Stomach (tissue), 9 donors: ENCODE data around the gene ZFP36. TPM values are rescaled to one million over a fixed set of nuclear protein-coding genes. Genes with fewer than 3 reads are reported as not detected.

Experiments used
- DNase-seq, 2 donors: peaks; one replicate each; pipeline versions ENCODE4 v3.0.0 to v3.0.0-alpha.2; 2013 to 2019
- H3K27ac ChIP-seq, 5 donors: fragments of 200-600 bp in 4 of 5; sonication (generic) in 4 of 5; one replicate each; pipeline ENCODE4 v1.5.1; 2013 to 2019; ENCODE audit warnings: mild to moderate bottlenecking in 1 of 5, moderate library complexity in 1 of 5
- H3K27me3 ChIP-seq, 3 donors: fragments of 200-600 bp; sonication (generic); one replicate each; pipeline ENCODE4 v1.5.1; 2017 to 2019; ENCODE audit warnings: mixed run types in 1 of 3
- H3K36me3 ChIP-seq, 4 donors: fragments of 200-600 bp; sonication (generic); 1 replicate in 3 of 4; 2 replicates in 1 of 4; pipeline ENCODE4 v1.5.1; 2016 to 2019
- H3K4me1 ChIP-seq, 4 donors: fragments of 200-600 bp; sonication (generic); one replicate each; pipeline ENCODE4 v1.5.1; 2016 to 2019
- H3K4me3 ChIP-seq, 4 donors: fragments of 200-600 bp; sonication (generic) in 3 of 4; one replicate each; pipeline ENCODE4 v1.5.1; 2016 to 2019; ENCODE audit warnings: mild to moderate bottlenecking in 1 of 4
- H3K9me3 ChIP-seq, 4 donors: fragments of 200-600 bp; sonication (generic); one replicate each; pipeline ENCODE4 v1.5.1; 2016 to 2019
- EP300 ChIP-seq: sonication (generic); formaldehyde crosslinking; IDR thresholded peaks from one replicate; pipeline ENCODE4 v1.6.1; 2017; ENCODE audit warnings: antibody characterized with exemption
- POLR2A ChIP-seq, 4 donors: fragments of 450-650 bp; IDR thresholded peaks; one replicate each; pipeline ENCODE4 v1.6.1; 2016; ENCODE audit warnings: antibody characterized with exemption in 4 of 4, control low read depth in 2 of 4, mild to moderate bottlenecking in 1 of 4, moderate library complexity in 1 of 4
- POLR2AphosphoS5 ChIP-seq, 3 donors: sonication (generic); formaldehyde crosslinking; IDR thresholded peaks; one replicate each; pipeline ENCODE4 v1.6.1; 2016; ENCODE audit warnings: antibody characterized with exemption in 3 of 3
- WGBS, 5 donors: extraction: QIAGEN DNeasy Blood & Tissue Kit in 3 of 5; methylation state at CpG; one replicate each; pipeline versions ENCODE4 v1.1.5 to v1.1.7; 2013 to 2018; 5-methylcytosine and 5-hydroxymethylcytosine counted together
- intact Hi-C: fragments of 100-400 bp; cut with DNase I; formaldehyde crosslinking; loops from one replicate; pipeline ENCODE4 v1.15.1; 2023; ENCODE audit warnings: low total_unique reads
- polyA plus RNA-seq, 3 donors: library from polyadenylated mRNA; stranded (reverse); fragments of 200-250 nt; gene quantifications; one replicate each; pipeline ENCODE4 v1.2.3, GENCODE V29; 2013
- total RNA-seq, 5 donors: library from RNA; depleted of rRNA; stranded (reverse); fragments of >200 nt; gene quantifications; one replicate each; pipeline versions ENCODE4 v1.1.0 to v1.2.3, GENCODE V29; 2014 to 2016
- TF ChIP-seq, protein P1 (sequence below), 7 experiments: fragments of 450-650 bp in 4 of 7; fragments of 200-600 bp in 3 of 7; sonication (generic) in 3 of 7; IDR thresholded peaks; one replicate each; pipeline ENCODE4 v1.5.1; 2016 to 2019; ENCODE audit warnings: antibody characterized with exemption in 7 of 7, control low read depth in 2 of 7, mild to moderate bottlenecking in 1 of 7
- donor health status: healthy with polysubstance abuse.
- donor health status: Bipolar disorder and iron deficiency.
- donor health status: healthy.

Gene ZFP36
- total and polyA plus RNA-seq, 8 donors: 26.1 to 1,667 (median 175) TPM

DNA sequence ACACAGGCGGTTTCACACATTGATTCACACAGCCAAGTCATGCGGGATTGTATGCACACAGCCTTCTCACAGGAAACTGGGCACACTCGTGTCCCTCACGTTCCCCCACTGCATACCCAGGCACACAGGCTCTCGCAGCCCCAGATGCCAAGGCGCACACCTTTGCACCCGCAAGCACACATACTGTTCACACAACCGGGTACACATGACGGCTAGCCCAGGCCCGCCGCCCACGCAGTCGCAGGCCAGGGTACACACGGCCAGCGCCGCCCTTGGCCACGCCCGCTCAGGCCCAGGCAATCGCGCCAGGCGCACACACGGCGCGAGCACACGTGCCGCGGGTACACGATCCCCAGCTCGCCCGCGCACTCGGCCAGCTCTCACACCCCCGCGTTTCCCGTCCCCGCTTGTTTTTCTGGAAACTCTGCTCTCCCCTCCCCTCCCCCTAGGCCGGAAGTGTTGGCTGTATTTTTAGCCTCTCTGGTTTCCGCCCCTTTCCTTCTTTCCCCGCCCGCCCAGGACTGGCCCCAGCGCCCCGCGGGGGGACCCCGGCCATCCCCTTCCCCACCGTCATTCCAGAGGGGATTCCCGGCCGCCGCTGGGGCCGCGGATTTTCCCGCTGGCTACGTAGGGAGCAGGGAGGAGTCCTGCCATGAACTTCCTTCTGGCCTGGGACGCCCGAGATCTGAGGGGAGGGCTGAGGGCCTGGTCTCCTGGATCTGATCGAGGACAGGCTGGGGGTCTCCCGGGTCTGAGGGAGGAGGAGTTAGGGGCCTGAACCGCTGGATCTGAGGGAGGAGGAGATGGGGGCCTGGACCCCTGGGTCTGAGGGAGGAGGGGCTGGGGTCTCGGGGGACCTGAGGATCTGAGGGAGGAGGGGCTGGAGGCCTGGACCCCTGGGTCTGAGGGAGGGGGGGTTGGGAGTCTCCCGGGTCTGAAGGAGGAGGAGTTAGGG, 4.0 kb upstream of the ZFP36 start:
- 1 to 2% (median 1%) methylated on average over 47 to 59 of the region's 59 CpGs for WGBS, 5 donors
- TF ChIP-seq, protein P1, sequence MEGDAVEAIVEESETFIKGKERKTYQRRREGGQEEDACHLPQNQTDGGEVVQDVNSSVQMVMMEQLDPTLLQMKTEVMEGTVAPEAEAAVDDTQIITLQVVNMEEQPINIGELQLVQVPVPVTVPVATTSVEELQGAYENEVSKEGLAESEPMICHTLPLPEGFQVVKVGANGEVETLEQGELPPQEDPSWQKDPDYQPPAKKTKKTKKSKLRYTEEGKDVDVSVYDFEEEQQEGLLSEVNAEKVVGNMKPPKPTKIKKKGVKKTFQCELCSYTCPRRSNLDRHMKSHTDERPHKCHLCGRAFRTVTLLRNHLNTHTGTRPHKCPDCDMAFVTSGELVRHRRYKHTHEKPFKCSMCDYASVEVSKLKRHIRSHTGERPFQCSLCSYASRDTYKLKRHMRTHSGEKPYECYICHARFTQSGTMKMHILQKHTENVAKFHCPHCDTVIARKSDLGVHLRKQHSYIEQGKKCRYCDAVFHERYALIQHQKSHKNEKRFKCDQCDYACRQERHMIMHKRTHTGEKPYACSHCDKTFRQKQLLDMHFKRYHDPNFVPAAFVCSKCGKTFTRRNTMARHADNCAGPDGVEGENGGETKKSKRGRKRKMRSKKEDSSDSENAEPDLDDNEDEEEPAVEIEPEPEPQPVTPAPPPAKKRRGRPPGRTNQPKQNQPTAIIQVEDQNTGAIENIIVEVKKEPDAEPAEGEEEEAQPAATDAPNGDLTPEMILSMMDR (IDR thresholded peaks at IDR 0.05): no peak
- peak; percentile 62 for TF ChIP-seq EP300
- TF ChIP-seq POLR2A (IDR thresholded peaks at IDR 0.05): peak in 1 of 4 donors; percentile 13
- TF ChIP-seq POLR2AphosphoS5 (IDR thresholded peaks at IDR 0.05): peak; percentile 84 to 95 (median 88)

GRCh38 chr19:39403331-39404312, 3.0 kb upstream of the ZFP36 start:
- peak; percentile 94 to 97 (median 94) for TF ChIP-seq POLR2AphosphoS5 (IDR thresholded peaks at IDR 0.05)
- TF ChIP-seq, protein P1 (IDR thresholded peaks at IDR 0.05): no peak
- TF ChIP-seq POLR2A (IDR thresholded peaks at IDR 0.05): peak in 1 of 4 donors; percentile 49
- TF ChIP-seq EP300: peak; percentile 96
- H3K27ac ChIP-seq: peak overlapping the region; percentile 98 to 100 (median 99)
- H3K36me3 ChIP-seq: peaks cover 11 to 18% (median 16%) of the 10 kb centered on the region in 4 donors
- H3K27me3 ChIP-seq: no peaks in the 10 kb centered on the region
- H3K4me3 ChIP-seq: peak overlapping the region; percentile 34 to 52 (median 48)
- H3K4me1 ChIP-seq: peaks cover 56 to 67% (median 59%) of the 10 kb centered on the region in 4 donors
- intact Hi-C loops: no loop called here
- H3K9me3 ChIP-seq: no peaks in the 10 kb centered on the region
- 1 to 3% (median 2%) methylated on average over 19 to 43 of the region's 43 CpGs for WGBS, 5 donors
- DNase-seq: peak; percentile 98

More for the DNA sequence above, 4.0 kb upstream of the ZFP36 start:
- Histone ChIP-seq H3K9me3 (no peaks in the 10 kb centered on the region), H3K27me3 (no peaks in the 10 kb centered on the region), H3K27ac (peak overlapping the region; percentile 98 to 100 (median 99)), H3K4me1 (peaks cover 56 to 77% (median 69%) of the 10 kb centered on the region in 4 donors), H3K4me3 (peak overlapping the region; percentile 34 to 52 (median 48)), H3K36me3 (peaks cover 1 to 8% (median 6%) of the 10 kb centered on the region in 4 donors)
- peak; percentile 92 to 97 for DNase-seq
- intact Hi-C loops: no loop called here

DNA sequence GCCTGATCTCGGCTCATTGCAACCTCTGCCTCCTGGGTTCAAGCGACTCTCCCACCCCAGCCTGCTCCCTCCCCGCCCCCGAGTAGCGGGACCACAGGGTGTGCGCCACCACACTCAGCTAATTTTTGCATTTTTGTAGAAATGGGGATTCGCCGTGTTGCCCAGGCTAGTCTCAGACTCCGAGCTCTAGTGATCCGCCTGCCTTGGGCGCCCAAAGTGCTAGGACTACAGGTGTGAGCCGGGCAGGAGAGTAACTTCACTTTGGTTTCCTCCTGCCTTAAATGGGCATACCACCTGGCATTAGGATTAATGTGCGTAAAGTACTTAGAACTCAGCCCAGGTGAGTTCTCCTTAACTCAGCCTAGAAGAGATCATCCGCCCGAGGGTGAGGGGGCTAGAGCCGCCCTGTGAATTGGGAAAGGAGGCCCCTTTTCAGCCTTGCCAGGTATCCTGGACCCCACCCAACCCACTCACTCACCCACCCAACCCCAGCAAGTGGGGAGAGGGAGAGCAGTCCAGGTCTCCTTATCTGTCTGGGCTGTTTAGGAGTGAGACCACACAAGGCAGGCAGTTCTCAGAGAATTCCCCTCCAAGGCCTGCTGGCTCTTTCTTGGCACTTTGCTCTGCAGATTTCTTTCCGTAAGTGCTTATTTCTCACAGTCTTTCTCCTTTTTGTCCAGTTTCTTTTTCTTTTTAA, 1.2 kb upstream of the ZFP36 start:
- Histone ChIP-seq H3K4me1 (peaks cover 46 to 66% (median 57%) of the 10 kb centered on the region in 4 donors), H3K27me3 (no peaks in the 10 kb centered on the region), H3K27ac (peak overlapping the region; percentile 93 to 100 (median 98)), H3K4me3 (peak overlapping the region; percentile 91 to 95 (median 93)), H3K36me3 (peaks cover 15 to 23% (median 20%) of the 10 kb centered on the region in 4 donors), H3K9me3 (no peaks in the 10 kb centered on the region)
- WGBS, 5 donors: 88 to 95% (median 92%) methylated on average over 17 of the region's 17 CpGs
- TF ChIP-seq EP300 (no peak), POLR2AphosphoS5 (IDR thresholded peaks at IDR 0.05) (no peak), POLR2A (IDR thresholded peaks at IDR 0.05) (no peak)
- TF ChIP-seq, protein P1 (IDR thresholded peaks at IDR 0.05): no peak
- intact Hi-C loops: no loop called here
- DNase-seq: peak in 1 of 2 donors; percentile 43
